ENCODE results near the gene CD7.

CD7 gene

DNA sequence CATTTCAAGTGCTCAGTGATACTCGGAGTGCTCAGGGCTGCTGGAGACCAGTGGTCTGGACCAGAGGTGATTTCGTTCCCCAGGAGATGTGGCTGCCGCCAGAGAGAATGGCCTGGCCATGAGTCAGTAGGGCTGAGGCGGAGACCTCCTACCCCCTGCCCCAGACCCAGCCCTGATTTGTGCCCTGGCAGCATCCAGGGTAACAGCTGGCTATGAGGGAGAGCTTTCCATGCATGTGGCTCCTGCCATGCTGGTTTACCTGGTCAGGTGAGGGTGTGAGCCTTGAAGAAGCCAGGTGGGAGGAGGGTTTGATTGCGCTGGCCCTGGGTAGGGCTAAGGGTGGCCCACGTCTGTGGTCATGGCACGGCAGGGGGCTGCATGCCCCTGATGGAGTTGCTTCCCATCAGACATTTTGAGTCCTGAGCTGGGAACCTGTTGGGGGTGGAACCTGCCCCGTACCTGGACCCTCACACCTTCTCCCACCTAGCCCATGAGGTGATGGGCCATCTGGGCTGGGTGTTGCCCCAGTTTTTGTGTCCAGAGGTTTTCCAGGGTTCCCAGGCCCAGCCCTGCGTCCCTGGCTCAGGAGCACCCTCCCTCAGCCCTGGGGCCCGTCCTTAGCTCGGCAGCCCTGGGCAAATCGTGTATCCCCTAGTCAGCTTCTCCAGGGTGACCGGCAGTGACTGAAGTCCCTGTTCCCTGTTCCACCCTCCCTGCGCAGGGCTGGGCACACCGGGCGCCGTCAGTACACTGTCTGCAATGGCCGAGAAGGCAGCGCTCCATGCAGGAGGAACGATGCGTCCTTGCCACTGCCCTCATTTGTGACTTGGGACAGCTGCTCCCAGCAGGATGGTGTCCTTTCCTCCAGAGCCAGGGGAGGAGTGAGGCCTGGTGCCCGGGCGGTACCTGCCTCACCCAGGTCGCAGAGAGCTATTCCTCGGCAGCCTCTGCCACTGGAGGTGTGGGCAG lies 34.9 kb downstream of the CD7 start:
- Histone ChIP-seq H3K4me1 (ENCODE audit: control insufficient read depth, low read length) (no peaks in the 10 kb centered on the region), H3K36me3 (ENCODE audit: control insufficient read depth, low read length) (no peaks in the 10 kb centered on the region), H3K27me3 (ENCODE audit: control insufficient read depth, low read length) (peaks cover 22% of the 10 kb centered on the region), H3K4me3 (ENCODE audit: low read length) (no peak overlapping the region), H3K79me2 (ENCODE audit: control insufficient read depth, low read length) (no peaks in the 10 kb centered on the region), H3F3A (ENCODE audit: control insufficient read depth, insufficient read depth) (no peaks in the 10 kb centered on the region), H3K9me2 (replicated peaks; ENCODE audit: control insufficient read depth, low read length) (no peaks in the 10 kb centered on the region), H3K27ac (ENCODE audit: low read depth, low read length) (no peak overlapping the region), H3K9me3 (ENCODE audit: control insufficient read depth, insufficient read depth, low read length) (no peaks in the 10 kb centered on the region), H3K4me2 (ENCODE audit: low read length) (no peak overlapping the region), H4K20me1 (ENCODE audit: control insufficient read depth, insufficient read depth, low read depth, low read length) (no peaks in the 10 kb centered on the region)
- TF ChIP-seq, protein P1, sequence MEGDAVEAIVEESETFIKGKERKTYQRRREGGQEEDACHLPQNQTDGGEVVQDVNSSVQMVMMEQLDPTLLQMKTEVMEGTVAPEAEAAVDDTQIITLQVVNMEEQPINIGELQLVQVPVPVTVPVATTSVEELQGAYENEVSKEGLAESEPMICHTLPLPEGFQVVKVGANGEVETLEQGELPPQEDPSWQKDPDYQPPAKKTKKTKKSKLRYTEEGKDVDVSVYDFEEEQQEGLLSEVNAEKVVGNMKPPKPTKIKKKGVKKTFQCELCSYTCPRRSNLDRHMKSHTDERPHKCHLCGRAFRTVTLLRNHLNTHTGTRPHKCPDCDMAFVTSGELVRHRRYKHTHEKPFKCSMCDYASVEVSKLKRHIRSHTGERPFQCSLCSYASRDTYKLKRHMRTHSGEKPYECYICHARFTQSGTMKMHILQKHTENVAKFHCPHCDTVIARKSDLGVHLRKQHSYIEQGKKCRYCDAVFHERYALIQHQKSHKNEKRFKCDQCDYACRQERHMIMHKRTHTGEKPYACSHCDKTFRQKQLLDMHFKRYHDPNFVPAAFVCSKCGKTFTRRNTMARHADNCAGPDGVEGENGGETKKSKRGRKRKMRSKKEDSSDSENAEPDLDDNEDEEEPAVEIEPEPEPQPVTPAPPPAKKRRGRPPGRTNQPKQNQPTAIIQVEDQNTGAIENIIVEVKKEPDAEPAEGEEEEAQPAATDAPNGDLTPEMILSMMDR (IDR thresholded peaks at IDR 0.05; ENCODE audit: low read depth, low read length, poor library complexity, severe bottlenecking), result no peak
- no peak for TF ChIP-seq EZH2phosphoT487 (IDR thresholded peaks at IDR 0.05; ENCODE audit: borderline replicate concordance, low read length)

DNA sequence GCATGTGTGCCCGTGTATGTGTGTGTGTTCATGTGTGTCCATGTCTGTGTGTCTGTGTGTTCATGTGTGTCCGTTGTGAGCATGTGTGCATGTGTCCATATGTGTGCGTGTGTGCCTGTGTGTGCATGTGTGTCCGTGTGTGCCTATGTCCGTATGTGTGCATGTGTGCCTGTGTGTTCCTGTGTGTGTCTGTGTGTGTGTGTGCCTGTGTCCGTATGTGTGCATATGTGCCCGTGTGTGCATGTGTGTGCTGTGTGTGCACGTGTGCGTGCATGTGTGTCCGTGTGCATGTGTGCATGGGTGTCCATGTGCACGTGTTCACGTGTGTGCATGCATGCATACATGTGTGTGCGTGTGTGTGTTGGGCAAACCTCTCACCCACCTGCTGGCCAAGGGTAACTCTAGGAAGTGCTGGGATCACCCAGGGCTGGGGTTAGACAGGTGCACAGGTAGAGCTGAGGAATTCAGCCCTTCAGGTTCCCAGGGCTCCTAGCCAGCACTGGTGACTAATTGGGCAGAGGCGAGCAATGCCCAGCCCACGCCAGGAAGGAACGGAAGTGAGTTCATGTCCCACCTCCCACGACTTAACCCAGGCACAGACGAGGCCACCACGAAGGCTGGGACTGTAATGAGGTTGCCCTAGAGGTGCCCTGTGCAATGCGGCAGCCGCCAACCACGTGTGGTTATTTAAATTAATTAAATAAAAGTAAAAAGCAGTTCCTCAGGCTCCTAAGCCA lies 35.7 kb downstream of the CD7 start:
- H3K36me3 ChIP-seq (ENCODE audit: control insufficient read depth, low read length), result no peaks in the 10 kb centered on the region
- H3K79me2 ChIP-seq (ENCODE audit: control insufficient read depth, low read length), result no peaks in the 10 kb centered on the region
- H3K27ac ChIP-seq (ENCODE audit: low read depth, low read length), result no peak overlapping the region
- no peaks in the 10 kb centered on the region for H3K9me3 ChIP-seq (ENCODE audit: control insufficient read depth, insufficient read depth, low read length)
- H3K9me2 ChIP-seq (replicated peaks; ENCODE audit: control insufficient read depth, low read length), result no peaks in the 10 kb centered on the region
- no peak overlapping the region for H3K4me3 ChIP-seq (ENCODE audit: low read length)
- no peak overlapping the region for H3K4me2 ChIP-seq (ENCODE audit: low read length)
- TF ChIP-seq, protein P1 (IDR thresholded peaks at IDR 0.05; ENCODE audit: low read depth, low read length, poor library complexity, severe bottlenecking), result no peak
- TF ChIP-seq EZH2phosphoT487 (IDR thresholded peaks at IDR 0.05; ENCODE audit: borderline replicate concordance, low read length), result no peak
- no peaks in the 10 kb centered on the region for H3F3A ChIP-seq (ENCODE audit: control insufficient read depth, insufficient read depth)
- peaks cover 14% of the 10 kb centered on the region for H3K27me3 ChIP-seq (ENCODE audit: control insufficient read depth, low read length)
- no peaks in the 10 kb centered on the region for H4K20me1 ChIP-seq (ENCODE audit: control insufficient read depth, insufficient read depth, low read depth, low read length)
- H3K4me1 ChIP-seq (ENCODE audit: control insufficient read depth, low read length), result no peaks in the 10 kb centered on the region

DNA sequence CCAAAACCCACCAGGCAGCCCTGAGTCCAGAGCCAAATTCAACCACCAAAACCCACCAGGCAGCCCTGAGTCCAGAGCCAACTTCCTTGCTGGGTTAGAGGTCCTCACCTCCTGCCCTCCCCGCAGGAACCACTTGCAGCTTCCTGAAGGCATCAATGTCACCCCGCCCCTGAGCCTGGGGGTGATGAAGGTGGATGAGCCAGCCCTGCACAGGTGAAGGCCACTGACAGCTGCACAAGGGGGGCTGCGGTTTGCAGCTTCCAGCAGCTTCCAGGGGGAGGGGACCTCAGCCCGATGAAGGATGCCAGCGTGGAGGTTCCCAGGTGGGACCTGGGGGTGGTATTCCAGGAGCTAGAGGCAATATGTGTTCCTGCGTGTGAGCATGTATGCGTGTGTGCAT lies 36.3 kb downstream of the CD7 start:
- Histone ChIP-seq H3K4me1 (ENCODE audit: control insufficient read depth, low read length) (no peaks in the 10 kb centered on the region), H3K4me3 (ENCODE audit: low read length) (no peak overlapping the region), H3K9me2 (replicated peaks; ENCODE audit: control insufficient read depth, low read length) (no peaks in the 10 kb centered on the region), H3F3A (ENCODE audit: control insufficient read depth, insufficient read depth) (no peaks in the 10 kb centered on the region), H3K9me3 (ENCODE audit: control insufficient read depth, insufficient read depth, low read length) (no peaks in the 10 kb centered on the region), H3K27me3 (ENCODE audit: control insufficient read depth, low read length) (peaks cover 12% of the 10 kb centered on the region), H4K20me1 (ENCODE audit: control insufficient read depth, insufficient read depth, low read depth, low read length) (no peaks in the 10 kb centered on the region), H3K4me2 (ENCODE audit: low read length) (no peak overlapping the region), H3K27ac (ENCODE audit: low read depth, low read length) (no peak overlapping the region), H3K79me2 (ENCODE audit: control insufficient read depth, low read length) (no peaks in the 10 kb centered on the region), H3K36me3 (ENCODE audit: control insufficient read depth, low read length) (no peaks in the 10 kb centered on the region)
- TF ChIP-seq, protein P1 (IDR thresholded peaks at IDR 0.05; ENCODE audit: low read depth, low read length, poor library complexity, severe bottlenecking), result no peak
- no peak for TF ChIP-seq EZH2phosphoT487 (IDR thresholded peaks at IDR 0.05; ENCODE audit: borderline replicate concordance, low read length)

Data from DOHH2 (cell line).